Fibroblast of pulmonary artery (primary cell): ENCODE data around the gene CHST8.

Experiments
- DNase-seq: peaks from one replicate; pipeline ENCODE4 v3.0.0-alpha.2; 2010; ENCODE audit warnings: low read depth
- H3K4me3 ChIP-seq: replicated peaks from 2 replicates; pipeline ENCODE4 v1.5.1; 2011; ENCODE audit warnings: low read depth, mild to moderate bottlenecking, control low read depth, low read length, moderate library complexity
- CTCF ChIP-seq: IDR thresholded peaks from 2 replicates; pipeline ENCODE4 v1.5.1; 2011; ENCODE audit warnings: mild to moderate bottlenecking, control low read depth, low read length, inconsistent platforms; ENCODE audit errors: missing control alignments

The CHST8 gene

DNA sequence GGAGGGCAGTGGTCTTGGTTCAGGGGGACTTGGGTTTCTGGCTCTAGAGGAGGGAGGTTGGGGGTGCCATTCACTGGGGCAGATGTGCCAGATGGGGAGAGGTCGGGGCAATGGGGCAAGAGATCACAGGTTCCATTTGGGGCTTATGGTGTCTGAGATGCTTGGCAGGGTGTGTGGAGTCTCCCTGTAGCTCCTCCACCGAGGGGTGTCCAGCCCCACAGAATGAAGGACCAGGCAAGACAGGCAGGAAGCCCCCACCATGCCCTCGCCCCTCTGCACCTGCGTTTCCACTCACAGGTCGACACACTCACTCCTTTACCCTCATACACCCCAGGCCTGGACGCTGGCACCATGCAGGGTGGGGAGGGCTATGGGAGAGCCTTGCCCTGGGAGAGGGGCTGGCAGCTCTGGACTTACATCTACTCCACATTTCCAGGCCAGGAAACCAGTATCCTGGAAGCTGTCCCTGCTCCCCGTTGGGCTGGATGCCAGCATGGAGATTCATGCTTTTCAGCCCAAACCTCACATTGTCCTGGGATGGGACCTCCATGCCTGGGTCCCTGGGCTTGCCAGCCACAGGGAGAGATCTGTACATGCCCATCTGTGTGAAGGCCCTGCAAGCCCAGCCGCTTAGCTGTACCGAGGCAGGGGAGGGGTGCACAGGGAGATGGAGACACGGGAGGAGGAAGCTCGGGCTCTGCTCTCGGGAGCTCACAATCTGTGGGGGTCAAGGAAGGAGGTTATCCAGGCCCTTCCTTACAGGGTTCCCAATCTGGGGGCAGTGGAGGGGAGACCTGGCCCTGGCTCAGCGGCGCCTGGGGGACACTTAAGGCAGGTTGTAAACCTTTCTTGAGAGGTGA lies 77.1 kb downstream of the CHST8 start:
- DNase-seq: no peak
- no peak for TF ChIP-seq CTCF
- H3K4me3 ChIP-seq: no peak overlapping the region

DNA sequence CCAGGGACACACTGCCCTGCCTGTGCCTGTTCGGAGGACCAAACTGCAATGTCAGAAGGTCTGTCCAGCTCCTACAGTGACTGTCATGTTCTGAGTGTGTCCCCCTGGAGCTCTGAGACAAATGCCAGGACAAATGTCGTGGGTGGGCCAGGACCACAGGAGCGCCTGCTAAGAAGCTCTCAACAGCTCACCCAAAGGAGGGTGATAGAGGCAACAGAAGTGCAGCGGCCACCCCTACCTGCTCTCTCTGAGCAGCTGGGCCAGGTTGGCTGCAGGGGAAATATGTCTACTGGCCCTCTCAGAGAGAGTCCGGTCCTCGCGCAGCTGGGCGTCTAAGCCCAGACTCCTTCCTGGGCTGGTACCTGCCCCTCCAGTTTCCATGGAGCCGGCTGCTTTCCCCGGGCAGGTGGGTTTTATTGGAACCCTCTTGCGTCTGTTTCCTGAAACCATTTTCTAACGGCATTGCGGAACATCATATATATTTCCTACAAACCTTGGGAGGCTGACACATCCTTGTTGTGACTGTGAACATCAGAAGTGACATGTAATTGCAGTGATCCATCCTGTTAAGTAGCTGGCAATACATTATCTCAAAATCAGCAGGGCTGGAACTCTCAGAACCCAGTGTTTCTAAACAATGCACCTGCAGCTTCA lies 78.1 kb downstream of the CHST8 start:
- DNase-seq: no peak
- no peak overlapping the region for H3K4me3 ChIP-seq
- no peak for TF ChIP-seq CTCF

GRCh38 chr19:33700408-33701013 lies 78.8 kb downstream of the CHST8 start:
- H3K4me3 ChIP-seq: no peak overlapping the region
- DNase-seq: no peak
- no peak for TF ChIP-seq CTCF

- no peak overlapping the region for H3K4me3 ChIP-seq
- no peak for TF ChIP-seq CTCF
- DNase-seq: no peak
Measured at GRCh38 chr19:33701565-33701964, 79.8 kb downstream of the CHST8 start.

DNA sequence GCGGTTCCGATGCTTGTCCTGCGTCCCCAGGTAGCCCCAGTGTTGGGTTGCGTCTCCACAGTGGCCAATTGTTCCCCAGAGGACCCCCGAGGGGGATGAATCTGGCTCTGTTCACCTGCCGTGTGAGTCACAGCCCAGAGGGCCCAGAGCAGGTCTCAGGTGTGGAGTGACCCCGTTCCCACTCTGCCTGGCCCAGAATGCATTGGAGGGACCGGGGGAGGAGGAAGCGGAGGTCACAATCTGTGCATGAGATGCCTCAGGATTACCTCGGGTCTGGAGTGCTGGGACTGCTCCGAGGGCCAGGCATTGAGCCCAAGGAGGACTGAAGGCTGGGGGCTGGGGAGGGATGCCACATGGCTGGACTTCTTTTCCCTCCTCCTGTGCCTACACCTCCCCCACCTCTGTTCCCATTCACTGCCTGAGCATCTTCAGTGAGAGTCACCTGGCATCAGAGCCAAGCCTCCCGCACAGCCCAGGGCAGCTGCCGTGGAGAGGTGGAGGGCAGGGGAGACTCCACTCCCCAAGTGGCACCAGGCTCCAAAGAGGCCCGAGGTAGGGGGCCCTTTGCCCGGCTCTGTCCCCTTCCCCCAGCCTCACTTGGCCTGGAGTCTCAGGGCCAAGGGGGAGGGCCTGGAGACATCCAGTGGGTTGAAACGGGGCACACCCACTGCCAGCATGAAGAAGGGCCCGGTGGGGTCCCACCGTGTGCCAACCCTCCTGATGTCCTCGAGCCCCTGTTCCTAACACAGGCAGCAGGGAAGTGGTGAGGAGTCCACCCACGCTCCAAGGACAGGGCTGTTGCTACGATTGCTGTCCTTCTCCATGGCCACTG lies 81.1 kb downstream of the CHST8 start:
- TF ChIP-seq CTCF: no peak
- no peak overlapping the region for H3K4me3 ChIP-seq
- no peak for DNase-seq

DNA sequence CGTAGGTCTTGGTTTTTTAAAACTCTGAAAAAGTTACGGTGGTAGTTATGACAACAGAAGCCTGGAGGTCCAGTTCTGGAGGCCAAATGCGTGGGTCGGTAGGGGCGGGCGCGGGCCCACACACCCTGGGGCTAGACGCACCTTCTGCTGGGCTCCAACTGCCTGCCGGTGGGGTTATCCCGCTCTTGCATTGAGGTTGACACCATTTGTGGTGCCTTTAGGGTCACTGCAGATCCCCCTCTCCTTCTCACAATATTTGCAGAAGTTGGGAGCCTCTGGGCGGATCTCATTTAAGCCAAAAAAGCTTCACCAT lies 81.6 kb downstream of the CHST8 start:
- TF ChIP-seq CTCF: no peak
- no peak overlapping the region for H3K4me3 ChIP-seq
- DNase-seq: no peak
